RWPE1 (cell line): Measurements from ENCODE around the gene SLC7A14.

Experiments used
- CTCF ChIA-PET: fragments of 350-600 bp; sonication (Branson Sonifier 250); formaldehyde crosslinking; extraction: SDS; loops from one replicate; lab custom pipeline; 2021; lab: Yijun Ruan, JAX
- POLR2A ChIA-PET: fragments of 400-600 bp; formaldehyde crosslinking; extraction: SDS; loops from one replicate; lab custom pipeline; 2020; ENCODE audit warnings: antibody characterized with exemption; ENCODE audit not compliant: low non-redundant PET; lab: Yijun Ruan, JAX
- DNase-seq: peaks from one replicate; pipeline ENCODE4 v3.0.0; 2012; ENCODE audit warnings: low spot score
- H3K27ac ChIP-seq: fragments of 450-650 bp; 2 replicates; pipeline ENCODE4 v1.5.1; 2017
- TF ChIP-seq, protein P1 (sequence below): fragments of 450-650 bp; conservative IDR thresholded peaks from 2 replicates; pipeline ENCODE4 v1.5.1; 2017; ENCODE audit warnings: low read depth, mild to moderate bottlenecking

SLC7A14 gene

DNA sequence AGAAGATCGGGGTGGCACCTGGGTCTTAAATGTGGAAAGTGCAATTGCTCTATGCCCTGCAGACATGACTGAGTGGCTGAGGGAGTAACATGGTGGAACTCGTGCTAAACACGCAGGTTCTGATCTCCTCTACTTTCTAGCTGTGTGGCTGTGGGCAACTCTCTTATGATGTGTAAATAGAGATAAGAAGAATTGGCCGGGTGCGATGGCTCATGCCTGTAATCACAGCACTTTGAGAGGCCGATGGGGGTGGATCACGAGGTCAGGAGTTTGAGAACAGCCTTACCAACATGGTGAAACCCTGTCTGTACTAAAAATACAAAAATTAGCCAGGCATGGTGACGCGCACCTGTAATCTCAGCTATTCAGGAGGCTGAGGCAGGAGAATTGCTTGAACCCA lies 99.5 kb downstream of the SLC7A14 start:
- TF ChIP-seq, protein P1, sequence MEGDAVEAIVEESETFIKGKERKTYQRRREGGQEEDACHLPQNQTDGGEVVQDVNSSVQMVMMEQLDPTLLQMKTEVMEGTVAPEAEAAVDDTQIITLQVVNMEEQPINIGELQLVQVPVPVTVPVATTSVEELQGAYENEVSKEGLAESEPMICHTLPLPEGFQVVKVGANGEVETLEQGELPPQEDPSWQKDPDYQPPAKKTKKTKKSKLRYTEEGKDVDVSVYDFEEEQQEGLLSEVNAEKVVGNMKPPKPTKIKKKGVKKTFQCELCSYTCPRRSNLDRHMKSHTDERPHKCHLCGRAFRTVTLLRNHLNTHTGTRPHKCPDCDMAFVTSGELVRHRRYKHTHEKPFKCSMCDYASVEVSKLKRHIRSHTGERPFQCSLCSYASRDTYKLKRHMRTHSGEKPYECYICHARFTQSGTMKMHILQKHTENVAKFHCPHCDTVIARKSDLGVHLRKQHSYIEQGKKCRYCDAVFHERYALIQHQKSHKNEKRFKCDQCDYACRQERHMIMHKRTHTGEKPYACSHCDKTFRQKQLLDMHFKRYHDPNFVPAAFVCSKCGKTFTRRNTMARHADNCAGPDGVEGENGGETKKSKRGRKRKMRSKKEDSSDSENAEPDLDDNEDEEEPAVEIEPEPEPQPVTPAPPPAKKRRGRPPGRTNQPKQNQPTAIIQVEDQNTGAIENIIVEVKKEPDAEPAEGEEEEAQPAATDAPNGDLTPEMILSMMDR = no peak
- DNase-seq = no peak
- POLR2A ChIA-PET = no interaction called here
- CTCF ChIA-PET = interaction anchor here (0.7 kb wide), 1 partner anchor 402 kb away, joined by 9 read pairs; no protein-coding TSS in a partner anchor
- H3K27ac ChIP-seq = no peak overlapping the region

DNA sequence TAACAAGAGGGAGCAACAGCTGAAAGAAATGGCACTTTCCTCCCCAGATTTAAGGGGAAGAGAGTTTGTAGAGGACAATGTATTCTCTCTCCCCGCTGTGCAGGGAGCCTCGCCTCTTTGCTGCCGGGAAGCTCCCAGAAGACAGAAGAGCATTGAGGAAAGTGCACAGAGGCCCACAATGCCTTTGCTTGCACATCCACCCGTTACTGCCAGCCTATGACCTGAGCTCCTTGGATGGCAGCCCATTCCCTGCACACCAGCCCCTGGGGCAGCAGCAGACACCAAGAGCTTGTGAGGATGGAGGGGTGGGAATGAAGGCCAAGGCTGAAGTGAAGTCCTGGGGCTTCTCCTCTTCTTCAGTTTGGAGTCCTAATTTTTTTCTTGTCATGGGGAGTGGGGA lies 100.2 kb downstream of the SLC7A14 start:
- POLR2A ChIA-PET = no interaction called here
- no peak overlapping the region for H3K27ac ChIP-seq
- no peak for DNase-seq
- CTCF ChIA-PET = interaction anchor here (0.7 kb wide), 1 partner anchor 372 kb away, joined by 3 read pairs; no protein-coding TSS in a partner anchor
- TF ChIP-seq, protein P1 = no peak

DNA sequence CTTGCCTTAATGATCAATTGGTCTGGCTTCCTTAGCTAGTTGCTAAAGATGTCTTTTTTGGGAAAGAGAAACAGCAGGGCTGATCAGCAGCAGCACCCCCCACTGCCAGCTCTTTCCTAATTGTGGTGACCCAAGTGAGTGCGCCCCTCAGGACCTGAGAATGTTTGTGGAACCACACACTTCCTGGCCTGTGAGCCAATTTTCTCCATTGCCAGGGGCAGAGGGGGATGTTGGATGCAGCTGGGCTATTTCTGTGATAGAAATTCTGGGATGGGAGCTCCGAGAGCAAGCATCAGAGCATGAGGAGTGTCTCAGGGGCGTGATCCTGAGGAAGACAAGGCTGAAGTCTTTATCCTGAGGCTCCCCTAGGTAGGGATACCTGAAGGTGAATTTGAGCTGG lies 100.6 kb downstream of the SLC7A14 start:
- CTCF ChIA-PET = interaction anchor here (0.7 kb wide), 1 partner anchor 372 kb away, joined by 3 read pairs; no protein-coding TSS in a partner anchor
- DNase-seq = no peak
- no peak overlapping the region for H3K27ac ChIP-seq
- POLR2A ChIA-PET = no interaction called here
- TF ChIP-seq, protein P1 = no peak

DNA sequence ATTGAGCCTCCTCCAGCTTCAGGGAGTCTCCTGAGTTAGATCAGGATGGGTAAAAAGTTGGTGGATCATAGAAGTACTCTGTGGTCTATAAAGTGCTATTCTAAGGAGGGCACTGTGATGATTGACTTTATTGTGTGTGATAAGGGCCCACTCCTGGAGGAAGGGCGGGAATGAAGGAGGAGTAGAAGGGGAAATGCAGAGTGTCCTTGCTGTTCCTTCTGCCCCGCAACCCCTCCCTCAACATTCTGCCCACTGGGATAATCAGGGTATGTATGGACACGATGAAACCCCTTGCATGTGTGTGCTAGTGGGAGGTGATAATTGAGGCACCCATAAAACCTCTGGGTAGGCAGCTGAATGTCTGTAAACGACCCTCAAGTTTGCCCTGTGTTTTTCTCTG lies 101.0 kb downstream of the SLC7A14 start:
- ChIA-PET POLR2A (no interaction called here), CTCF (no interaction called here)
- TF ChIP-seq, protein P1 = no peak
- no peak overlapping the region for H3K27ac ChIP-seq
- DNase-seq = no peak

DNA sequence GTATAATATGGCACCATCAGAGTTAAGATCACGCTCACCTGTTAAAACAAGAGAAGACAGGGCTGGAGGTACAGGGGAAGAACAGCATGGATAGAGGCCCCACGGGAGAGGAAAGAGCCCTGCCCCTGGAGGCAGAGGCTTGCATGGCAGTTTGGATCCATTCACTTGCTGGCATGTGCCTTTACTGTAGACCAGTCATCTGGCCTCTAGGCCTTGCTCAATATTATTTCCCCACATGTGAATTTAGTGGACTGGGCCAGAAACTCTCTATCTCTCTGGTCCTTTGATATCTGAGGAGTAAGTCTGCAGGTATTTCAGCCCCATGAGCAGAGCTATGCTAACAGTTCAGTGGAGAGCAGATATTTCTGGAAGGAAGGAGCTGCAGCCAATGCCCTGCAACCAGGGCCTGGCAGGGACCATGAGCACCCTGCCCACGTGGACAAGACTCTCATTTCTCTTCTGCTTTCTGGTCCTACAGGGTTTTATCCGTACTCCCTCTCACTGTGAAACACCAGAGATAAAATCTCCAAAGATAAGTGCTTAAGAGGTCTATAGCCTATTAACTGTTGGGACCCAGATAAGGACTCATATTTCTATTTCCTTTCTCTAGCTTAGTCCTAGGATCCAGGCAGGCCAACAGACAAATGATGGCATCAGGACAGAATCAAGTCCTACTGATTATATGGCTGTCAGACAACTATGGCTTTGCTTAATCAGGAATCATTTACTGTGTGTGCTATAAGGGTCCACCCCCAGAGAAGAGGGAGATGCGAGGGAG lies 102.2 kb downstream of the SLC7A14 start:
- H3K27ac ChIP-seq = no peak overlapping the region
- POLR2A ChIA-PET = no interaction called here
- DNase-seq = no peak

DNA sequence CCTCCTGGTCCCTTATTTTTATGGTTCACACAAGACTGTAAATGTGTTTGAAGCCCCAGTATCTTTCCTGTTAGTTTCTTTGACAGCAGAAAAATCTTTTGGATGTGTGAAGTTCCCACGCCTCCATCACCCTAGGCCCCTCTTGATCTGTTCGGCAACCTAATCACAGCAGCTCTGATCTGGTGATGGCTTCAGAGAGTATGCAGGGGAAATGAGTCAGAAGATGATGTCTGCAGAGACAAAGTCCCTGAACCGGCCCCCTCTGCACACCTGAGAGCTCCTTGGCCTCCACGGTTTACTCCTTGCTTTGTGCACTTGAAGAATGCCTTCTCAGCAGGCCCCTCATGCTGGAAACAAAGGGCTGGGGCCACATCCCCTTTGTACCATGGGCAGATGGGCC lies 103.7 kb downstream of the SLC7A14 start:
- H3K27ac ChIP-seq = no peak overlapping the region
- ChIA-PET CTCF (no interaction called here), POLR2A (no interaction called here)
- DNase-seq = no peak
- TF ChIP-seq, protein P1 = no peak

More for the DNA sequence above, 102.2 kb downstream of the SLC7A14 start:
- TF ChIP-seq, protein P1 = no peak
- CTCF ChIA-PET = interaction anchor here (0.5 to 0.6 kb wide), 2 partner anchors 11 to 22 kb away, joined by 3 to 4 read pairs; no protein-coding TSS in a partner anchor
